Stimulated activated CD8-positive, alpha-beta memory T cell treated with anti-CD3 and anti-CD28 coated beads, Interleukin-4, amount 100 ng/mL, for 1 hour (primary cell): Measurements from ENCODE around the gene CIROP.

Experiments used
- DNase-seq, 2 donors: peaks; one replicate each; pipeline ENCODE4 v3.0.0-alpha.2; 2020; ENCODE audit warnings: low read depth in 2 of 2, low spot score in 1 of 2

The CIROP gene

DNA sequence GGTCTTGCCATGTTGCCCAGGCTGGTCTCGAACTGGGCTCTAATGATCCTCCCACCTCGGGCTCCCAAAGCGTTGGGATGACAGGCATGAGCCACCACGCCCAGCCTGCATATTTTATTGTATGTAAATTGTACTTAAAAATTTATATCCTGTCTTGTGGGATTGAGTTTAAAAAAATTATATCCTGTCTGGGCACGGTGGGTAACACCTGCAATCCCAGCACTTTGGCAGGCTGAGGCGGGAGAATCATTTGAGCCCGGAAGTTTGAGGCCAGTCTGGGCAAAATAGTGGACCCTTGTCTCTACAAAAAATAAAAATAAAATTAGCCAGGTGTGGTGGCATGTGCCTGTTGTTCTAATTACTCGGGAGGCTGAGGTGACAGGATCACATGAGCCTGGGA lies 28.2 kb upstream of the CIROP start:
- DNase-seq = no peak

DNA sequence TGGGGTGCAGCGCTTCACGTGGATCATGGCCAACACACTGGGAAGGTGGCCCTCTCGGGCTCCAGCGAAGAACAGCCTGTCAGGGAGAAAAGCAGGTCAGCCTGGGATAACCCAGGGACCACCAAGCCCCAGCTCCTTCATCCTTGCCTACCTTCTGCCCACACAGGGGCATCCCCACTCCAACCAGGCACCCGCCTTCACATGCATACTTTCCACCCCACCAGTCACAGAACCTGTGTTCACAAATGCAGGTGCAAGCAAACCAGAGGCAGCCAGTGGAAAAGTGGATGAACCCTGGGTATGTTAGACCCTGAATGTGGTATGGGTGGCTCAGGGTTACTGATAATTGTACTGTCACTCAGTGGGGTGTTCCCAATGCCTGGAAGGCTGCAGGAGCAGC lies 26.7 kb upstream of the CIROP start:
- no peak for DNase-seq

- no peak for DNase-seq
Observed at GRCh38 chr14:23130871-23131270, 26.1 kb upstream of the CIROP start.

DNA sequence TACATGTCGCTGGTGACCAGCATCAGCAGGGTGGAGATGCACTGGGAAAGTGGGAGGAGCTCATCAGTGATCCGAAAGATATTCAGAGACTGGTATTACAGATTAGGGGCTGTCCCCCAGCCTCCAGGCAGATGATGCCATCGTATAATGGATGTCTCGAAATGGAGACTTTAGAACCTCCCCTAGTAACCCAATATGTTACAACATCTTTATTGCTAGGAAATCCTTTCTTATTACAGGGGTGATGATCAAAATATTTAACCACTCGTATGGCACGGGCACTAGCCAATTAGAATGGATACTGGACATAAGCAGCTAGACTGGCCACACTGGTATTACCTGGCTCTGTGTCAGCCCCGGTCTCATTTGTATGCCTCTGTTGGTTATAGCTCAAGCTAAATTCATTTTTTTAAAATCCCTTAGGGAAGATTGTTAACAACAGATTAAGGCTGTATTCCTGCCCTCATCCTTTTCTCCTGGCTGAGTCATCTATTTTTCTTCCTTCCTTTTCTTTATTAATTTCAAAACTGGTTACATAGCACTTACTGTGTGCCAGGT lies 25.0 kb upstream of the CIROP start:
- no peak for DNase-seq

DNA sequence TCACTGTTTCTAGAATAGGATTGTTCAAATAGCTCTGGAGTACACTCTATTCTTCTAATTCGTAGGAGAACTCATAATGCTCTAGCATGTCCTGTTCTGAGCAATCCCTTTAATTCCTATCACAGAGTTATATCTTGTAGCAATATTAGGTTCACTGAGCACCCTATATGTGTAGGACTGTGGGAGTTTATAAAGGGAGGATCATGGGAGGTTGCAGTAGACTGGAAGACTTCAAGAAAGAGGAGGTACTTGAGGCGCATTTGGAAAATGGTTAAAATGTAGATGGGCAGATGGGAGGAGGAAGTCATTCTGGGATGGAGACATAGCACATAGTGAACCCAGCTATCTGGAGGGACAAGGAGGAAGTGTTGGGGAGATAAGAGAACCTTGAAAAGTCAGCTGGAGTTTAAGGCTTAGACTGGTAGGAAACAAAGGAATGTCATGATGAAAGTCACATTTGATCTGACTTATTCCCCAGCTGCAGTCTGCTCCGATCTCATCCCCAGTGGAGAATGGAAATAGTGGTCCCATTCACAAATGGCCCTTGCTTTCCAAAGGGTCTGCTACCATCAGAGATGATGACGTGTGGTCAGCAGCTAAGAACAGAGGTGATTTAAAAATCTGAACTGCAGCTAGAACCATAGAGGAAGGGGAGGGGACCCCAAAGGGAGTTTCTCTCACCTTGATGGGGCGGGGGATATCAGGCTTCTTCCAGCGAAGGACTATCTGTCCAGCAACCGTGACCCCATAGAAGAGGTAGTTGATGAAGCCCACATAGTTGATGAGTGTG lies 24.4 kb upstream of the CIROP start:
- DNase-seq = no peak

GRCh38 chr14:23127861-23128260 lies 23.1 kb upstream of the CIROP start:
- no peak for DNase-seq

DNA sequence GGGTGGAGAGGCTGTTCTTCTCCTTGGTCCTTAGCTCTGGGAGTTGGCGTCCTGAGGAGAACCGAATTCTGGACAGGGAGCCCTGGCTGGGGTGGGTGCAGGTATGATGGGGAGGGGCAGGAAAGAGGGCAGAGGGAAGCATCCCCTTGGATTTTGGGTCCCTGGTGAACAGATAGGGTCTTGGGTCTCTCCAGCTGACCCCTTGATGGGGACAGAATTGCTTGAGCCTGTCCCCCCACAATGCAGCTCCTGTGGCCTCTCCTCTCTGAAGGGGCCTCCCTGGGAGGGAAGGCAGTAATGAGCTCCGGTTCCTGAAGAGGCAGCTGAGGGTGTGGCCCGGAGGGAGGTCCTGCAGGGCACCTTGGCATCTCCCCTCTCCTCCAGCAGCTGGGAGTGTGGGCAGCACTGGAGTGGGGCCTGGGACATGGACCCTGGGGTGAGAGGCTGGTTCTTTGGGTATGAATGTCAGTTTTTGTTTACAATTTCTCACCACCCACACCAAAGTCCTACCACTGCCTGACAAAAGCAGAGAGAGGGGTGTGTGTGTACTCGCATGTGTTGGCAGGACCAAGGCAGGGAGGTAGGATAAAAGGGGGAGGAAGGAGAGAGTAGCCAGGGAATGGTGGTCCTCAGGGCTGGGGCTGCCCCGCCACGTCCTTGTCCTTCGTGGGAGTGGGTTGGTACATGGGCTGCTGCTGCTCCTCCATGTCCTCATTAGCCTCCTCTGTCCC lies 21.9 kb upstream of the CIROP start:
- no peak for DNase-seq

DNA sequence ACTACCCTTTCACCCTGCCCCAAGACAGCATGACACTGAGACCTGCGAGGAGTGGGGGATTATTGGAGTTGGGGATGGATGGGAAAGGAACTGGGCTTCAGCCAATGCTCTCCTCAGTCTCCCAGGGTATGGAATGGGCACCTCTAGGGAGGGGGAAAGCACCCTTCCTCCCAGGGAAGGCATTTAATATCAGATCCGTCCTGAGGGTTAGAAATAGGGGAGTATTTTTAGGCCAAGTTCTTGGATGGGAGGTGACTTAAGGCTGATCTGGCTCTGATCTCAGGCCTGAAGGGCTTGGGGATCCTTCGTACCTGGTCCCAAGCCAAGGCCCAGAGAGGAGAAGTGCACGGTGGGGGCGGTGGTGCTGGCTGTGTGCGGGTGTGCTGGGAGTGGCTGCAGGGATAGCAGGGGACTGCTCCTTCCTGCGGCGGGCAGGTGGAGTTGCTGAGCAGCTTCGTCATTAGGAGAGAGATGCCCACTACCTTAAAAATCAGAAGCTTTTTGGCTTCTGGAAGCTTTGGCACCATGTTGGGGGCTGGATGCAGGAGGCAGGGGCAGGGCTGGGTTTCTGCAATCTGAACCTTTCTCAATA lies 21.2 kb upstream of the CIROP start:
- DNase-seq = no peak

DNA sequence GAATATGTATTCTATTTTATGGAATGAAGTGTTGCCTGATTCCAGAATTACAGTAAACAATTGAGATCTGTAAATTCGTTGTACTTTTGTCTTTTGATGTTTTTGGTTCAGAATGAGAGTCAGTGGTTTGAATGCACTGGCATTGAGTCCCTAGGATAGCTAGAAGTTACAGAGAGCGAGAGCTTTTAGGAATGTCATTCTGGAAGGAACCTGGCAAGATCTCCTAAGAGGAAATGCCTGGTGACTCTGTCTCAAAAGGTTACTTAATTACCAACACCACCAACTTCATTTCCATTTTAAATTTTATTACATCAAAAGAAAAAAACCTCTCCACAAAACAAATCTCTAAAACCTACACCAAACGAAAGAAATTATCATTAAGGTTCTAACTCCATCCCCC lies 20.2 kb upstream of the CIROP start:
- DNase-seq = no peak

- DNase-seq = no peak
Observed at GRCh38 chr14:23124337-23124954, 19.7 kb upstream of the CIROP start.

DNA sequence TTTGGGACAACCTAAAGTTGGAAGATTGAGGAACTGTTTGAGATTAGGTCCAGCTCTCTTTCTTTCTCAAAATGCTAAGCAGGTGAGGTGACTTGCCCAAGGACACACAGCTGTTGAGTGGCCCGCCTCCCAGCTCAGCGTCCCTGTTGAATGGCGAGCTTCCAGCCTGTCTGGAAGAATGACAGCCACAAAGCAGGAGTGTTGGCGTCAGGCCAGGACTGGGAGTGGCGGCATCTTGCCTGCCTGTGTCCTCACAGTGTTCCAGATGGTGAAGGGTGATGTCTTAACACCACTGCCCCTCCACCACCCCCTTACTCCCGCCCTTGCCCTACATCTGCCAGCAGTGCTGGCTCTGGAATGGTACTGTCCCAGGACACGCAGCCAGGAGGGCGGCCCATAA lies 18.6 kb upstream of the CIROP start:
- DNase-seq = no peak

DNA sequence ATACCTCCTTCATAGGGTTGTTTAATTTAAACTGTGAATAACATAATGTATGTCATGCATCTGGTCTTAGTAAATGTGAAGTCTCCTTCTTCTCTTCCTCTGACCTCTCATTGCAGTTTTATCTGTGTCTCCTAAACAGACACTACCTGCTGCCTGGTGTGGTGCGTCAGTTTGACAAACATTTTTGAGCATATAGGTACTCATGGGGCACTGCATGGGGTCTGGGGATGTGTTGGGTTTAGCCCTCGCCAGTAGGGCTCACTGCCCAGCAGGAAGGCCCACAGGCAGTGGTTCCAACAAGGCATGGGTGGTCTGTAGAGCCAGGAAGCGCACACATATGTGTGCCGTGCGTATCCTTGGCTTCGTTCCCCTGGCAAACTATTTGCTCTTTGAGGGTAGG lies 17.3 kb upstream of the CIROP start:
- DNase-seq = no peak

GRCh38 chr14:23121361-23121771 lies 16.6 kb upstream of the CIROP start:
- no peak for DNase-seq

GRCh38 chr14:23120541-23121251 lies 15.9 kb upstream of the CIROP start:
- peak; percentile 47 to 55 for DNase-seq

DNA sequence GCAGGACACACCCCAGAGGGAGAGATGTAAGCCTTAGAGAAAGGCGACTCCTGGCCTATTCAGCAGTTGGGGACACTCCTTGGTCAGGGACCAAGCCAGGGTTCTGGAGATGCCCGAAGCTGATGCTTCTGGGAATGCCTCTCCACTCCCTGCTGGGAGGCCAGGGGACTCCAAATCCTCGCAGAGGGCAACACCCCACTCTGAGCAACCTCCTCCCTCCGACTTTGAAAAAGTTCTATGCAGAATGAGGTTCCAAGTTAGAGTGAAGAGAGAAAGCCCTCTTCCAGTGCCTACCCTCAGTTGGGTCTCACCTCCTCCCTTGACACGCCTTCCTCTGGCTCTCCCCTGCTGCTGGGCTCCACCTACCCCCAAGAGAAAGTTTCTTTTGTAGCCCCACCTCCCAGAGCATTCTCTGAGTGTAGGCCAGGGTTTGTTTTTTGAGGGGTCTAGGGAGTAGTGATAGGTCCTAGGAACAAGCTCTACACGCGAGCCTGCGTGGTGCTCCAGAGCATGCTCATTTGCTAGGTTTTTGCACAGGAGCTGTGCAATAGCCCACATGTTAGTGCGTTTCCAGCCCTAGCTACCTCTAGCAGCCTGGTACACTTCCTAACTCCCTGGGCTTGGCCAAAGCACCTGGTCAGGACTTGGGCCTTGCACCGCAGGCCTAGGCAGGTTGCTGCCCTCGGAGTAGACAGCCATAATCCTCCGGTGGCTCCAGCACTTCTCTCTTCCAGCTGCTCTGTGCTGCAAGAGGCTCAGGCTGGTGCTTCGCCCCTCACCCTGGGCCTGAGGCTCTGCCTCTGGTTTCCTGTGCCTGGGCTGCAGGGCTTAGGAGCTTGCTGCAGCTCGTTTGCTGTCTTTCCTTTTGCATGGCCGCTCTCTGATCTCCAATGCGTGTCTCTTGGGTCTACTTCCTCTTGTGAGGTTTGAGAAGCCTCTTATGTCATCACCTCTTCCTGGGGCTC lies 14.9 kb upstream of the CIROP start:
- no peak for DNase-seq

DNA sequence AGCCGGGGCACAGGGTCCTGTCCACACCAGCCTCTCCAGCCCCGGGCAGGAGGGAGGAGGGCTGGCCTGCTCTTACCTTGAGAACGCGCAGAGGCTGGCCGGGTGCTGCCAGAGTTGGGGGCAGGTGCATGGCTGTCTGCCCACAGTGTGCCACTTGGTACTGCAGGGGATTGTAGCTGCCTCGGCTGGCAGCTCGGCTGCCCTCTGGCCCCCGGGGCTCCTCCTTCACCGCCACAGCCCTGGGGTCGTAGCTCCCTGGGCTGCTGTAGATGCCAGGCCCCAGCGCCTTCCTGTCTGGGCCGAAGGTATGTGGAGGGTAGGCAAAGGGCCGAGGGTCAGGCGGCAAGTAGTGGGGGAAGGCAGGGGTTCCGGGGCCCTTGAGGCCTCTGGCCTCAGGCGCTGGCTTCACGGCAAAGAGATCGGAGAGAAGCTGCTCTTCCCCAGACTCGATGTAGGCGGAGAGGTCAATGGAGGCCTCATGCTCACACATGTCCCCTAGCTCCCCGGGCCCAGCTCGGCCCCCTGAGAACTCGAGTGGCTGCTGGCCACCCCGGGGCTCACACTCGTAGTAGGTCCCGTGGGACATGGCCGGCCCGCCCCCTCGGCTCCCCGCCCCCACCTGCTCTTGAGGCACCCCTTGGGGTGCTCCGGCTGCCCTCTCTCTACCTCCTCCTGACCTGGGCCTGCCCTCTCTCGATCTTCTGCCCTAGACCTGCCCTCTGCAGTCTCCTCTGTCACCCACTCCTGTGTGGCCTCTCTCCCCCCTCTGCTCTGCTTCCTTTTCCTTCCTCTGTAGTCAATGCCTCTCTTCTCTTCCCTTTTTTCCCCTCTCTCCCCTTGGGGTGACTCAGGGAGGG lies 13.9 kb upstream of the CIROP start, which contains the start of gene CEBPE:
Gene CEBPE, minus strand, starts transcription at position 750 of the 857 bp plus-strand sequence. Its CDS starts 164 bp downstream, at position 586.
- no peak for DNase-seq

GRCh38 chr14:23117371-23118020 lies 12.7 kb upstream of the CIROP start:
- DNase-seq = no peak

DNA sequence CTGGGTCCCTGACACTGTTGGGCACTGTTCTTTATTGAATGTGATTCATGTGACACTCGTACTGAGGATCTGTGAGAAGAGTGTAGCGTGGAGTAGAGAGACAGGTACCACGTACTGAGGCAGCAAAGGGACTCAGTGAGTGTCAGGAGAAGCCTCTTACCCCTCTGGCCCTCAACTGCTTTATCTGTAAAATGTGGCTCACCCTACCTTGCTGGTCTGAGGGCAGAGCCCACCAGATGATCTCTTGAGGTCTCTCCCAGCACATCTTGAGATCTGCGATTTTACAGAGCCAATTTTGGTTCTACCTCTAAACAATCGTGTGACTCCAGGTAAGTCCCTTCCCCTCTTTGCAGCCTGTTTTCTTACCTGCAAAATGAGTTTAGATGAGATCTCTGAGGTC lies 11.1 kb upstream of the CIROP start:
- no peak for DNase-seq
